IPS-18a (cell line): ENCODE data around the gene PIK3C2B.

Source experiments
- H3K27ac ChIP-seq: one replicate; pipeline ENCODE4 v1.5.1; 2013; ENCODE audit warnings: low read length
- H3K27me3 ChIP-seq: one replicate; pipeline ENCODE4 v1.6.1; 2013; ENCODE audit warnings: mild to moderate bottlenecking, low read length; ENCODE audit not compliant: control insufficient read depth, insufficient read depth
- H3K36me3 ChIP-seq: one replicate; pipeline ENCODE4 v1.6.1; 2013; ENCODE audit warnings: low read depth, low read length; ENCODE audit not compliant: control insufficient read depth
- H3K4me1 ChIP-seq: one replicate; pipeline ENCODE4 v1.6.1; 2013; ENCODE audit warnings: low read depth, low read length; ENCODE audit not compliant: control insufficient read depth
- H3K4me3 ChIP-seq: one replicate; pipeline ENCODE4 v1.5.1; 2013; ENCODE audit warnings: low read length
- H3K9ac ChIP-seq: one replicate; pipeline ENCODE4 v1.6.1; 2013; ENCODE audit warnings: mild to moderate bottlenecking, low read length, moderate library complexity
- H3K9me3 ChIP-seq: one replicate; pipeline ENCODE4 v1.6.1; 2013; ENCODE audit warnings: low read depth, low read length; ENCODE audit not compliant: control insufficient read depth

PIK3C2B gene

DNA sequence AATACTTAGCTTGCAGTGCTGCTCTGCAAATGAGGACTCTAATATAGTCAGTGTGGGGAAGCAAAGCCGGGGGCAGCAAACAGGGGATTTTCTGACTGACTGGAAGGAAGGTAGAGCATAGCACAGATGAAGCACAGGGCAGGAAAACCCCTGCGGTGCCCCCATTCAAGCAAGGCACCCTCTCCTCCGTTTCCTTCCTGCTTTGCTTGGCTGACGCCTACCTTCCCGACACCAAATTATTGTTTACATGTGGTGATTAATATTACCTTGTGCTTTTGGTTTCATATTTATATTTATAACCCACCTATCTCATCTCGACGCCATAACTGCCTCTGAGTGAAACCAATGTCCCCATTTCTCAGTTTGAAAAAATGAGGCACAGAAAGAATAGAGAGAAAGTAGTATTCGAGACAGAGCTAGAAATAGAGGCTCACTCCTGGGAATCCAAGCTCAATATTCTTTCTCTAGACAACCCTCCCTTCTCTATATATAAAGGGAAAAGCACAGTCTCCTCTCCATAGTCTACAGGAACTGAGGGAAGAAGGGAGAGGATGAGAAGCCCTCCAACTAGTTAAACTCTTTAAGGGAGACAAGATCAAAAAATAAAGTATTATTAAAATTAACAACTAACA is 41.3 kb downstream of the PIK3C2B start:
- Histone ChIP-seq H3K9me3 (no peaks in the 10 kb centered on the region), H3K4me3 (no peak overlapping the region), H3K4me1 (peaks cover 43% of the 10 kb centered on the region), H3K9ac (no peak overlapping the region), H3K27me3 (no peaks in the 10 kb centered on the region), H3K36me3 (peaks cover 5% of the 10 kb centered on the region), H3K27ac (no peak overlapping the region)

DNA sequence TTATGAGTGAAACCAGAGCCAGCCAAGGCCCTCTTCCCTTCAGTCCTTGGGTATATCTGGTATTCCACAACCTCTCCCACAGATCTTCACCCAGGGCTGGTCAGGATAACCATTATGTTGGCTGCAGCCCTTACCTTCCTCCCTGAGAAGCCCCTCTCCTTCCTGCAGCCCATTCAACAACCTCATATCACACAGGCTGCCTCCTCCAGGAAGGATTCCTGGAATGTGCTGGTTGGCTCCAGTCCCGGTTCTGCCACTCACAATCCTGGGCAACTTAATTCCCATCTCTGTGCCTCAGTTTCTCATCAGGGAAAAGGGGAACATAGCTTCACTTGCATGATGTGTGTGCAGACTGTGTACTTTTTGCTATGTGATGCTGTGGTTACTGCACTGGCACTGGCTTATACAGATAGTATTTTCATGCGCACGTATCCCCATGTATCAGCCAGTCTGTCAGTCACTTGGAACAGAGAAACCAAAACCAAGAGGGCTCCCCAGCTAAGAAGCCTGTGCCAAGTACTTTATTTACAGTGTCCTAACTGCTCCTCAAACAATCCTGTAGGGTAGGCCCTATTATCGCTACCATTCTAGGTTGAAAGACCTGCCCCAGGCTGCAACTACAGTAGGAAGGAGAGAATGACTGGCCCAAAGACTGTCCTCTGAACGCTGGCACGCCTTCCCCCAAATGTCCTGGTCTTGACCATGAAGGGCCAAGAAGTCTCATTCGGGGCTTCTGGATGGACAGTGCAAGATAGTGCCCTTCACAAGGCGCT is 43.1 kb downstream of the PIK3C2B start:
- Histone ChIP-seq H3K9ac (no peak overlapping the region), H3K4me1 (peaks cover 35% of the 10 kb centered on the region), H3K27ac (no peak overlapping the region), H3K36me3 (peaks cover 5% of the 10 kb centered on the region), H3K9me3 (no peaks in the 10 kb centered on the region), H3K27me3 (no peaks in the 10 kb centered on the region), H3K4me3 (no peak overlapping the region)

DNA sequence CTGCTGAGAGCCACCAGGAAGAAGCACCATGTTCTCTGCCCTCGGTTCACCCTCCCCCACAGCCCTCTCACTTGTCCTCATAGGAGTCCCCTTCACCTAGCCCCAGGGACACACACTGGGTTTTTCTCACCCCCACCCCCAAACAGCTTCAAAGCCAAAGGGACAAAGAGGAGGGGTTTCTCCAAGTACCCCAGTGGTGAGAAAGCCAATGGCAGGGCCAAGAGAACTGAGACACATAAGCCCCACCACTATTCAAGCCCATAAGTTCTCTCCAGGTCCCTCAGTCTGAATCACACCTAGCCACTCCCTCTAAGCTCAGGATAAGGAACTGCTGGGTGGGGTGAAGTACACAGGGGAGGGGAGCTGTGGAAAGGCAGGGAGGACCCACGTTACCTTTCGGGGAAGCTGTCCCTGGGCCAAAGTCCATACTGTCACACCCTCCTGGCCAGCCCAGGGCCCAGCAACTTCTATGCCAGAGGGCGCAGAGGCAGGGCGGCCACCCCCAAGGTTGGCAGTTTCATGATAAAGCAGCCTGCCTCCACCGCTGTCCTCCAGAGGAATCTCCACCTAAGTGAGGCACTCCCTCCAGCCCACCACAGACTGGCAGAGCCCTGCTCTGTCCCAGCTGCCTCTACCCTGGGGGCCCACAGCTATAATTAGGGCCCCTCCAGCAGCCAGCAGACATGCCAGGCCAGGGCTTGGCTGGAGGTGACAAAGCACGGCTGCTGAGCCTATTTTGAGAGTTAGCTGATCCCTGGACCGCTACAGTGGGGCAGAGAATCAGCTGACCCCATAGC is 43.9 kb downstream of the PIK3C2B start:
- H3K9ac ChIP-seq: no peak overlapping the region
- H3K36me3 ChIP-seq: peaks cover 5% of the 10 kb centered on the region
- H3K27me3 ChIP-seq: no peaks in the 10 kb centered on the region
- no peak overlapping the region for H3K27ac ChIP-seq
- H3K9me3 ChIP-seq: no peaks in the 10 kb centered on the region
- no peak overlapping the region for H3K4me3 ChIP-seq
- peaks cover 26% of the 10 kb centered on the region for H3K4me1 ChIP-seq

DNA sequence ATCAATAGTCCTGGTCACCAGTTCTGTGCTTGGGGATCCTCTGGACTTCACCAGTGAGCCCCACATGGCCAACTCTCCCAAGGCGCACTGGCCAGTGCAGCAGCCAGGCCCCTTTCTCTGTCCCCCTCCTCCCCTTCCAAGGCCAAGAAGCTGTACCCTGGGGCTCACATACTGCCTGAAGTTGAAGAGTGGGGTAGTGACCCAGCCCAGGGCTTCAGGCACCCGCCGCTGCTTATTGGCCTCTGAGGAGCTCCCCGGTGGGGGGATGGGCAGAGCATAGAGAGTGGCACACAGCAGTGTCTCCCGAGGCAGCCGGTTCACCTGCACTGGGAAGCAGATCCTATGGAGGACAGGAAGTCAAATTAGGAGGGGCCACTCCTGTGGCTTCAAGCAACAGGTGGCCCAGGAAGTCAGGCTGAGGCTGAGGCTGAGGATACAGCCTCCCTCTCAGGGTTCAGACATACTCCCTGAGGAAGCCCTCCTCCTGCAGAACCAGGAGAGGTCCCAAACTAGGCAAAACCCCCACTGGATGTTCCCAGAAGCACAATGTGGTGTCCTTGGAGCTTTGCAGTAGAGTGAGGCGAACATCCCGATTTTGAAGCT is 44.8 kb downstream of the PIK3C2B start:
- H3K36me3 ChIP-seq: peaks cover 5% of the 10 kb centered on the region

DNA sequence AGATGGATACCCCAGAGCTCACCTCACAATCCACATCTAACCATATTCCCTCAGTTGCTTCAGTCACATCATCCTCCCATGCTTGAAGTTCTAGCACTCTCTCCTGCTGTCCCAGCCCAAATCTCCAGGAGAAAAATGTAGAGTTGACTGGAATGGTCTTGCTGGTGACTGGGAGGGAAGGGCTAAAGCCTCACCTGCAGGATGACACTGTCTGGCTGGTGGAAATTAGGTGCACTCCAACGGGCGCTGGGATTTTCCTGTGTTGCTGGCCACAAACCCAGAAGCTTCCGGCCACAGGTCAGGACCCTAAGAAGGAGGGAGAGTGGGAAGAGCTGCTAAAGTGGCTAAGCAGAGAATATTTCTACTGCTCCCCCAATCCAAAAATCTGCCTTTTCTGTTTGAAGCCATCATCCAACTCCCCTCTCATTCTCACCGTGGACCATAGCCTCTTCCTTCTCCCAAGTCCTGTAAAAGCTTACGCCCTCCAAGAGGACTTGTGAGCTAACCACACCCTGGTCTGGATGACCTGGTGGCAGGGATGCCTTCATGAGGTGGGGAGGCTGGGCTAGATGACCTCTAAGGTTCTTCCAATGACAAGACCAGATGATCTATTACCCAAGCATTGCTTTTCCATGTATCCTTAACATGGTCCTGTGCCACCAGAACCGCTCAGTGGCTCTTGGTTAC is 45.5 kb downstream of the PIK3C2B start:
- Histone ChIP-seq H3K36me3 (peaks cover 10% of the 10 kb centered on the region), H3K9me3 (no peaks in the 10 kb centered on the region), H3K27me3 (no peaks in the 10 kb centered on the region), H3K9ac (no peak overlapping the region), H3K27ac (no peak overlapping the region), H3K4me1 (peaks cover 14% of the 10 kb centered on the region), H3K4me3 (no peak overlapping the region)

More for the DNA sequence above, 44.8 kb downstream of the PIK3C2B start:
- peaks cover 19% of the 10 kb centered on the region for H3K4me1 ChIP-seq
- H3K4me3 ChIP-seq: no peak overlapping the region
- H3K9ac ChIP-seq: no peak overlapping the region
- no peak overlapping the region for H3K27ac ChIP-seq
- no peaks in the 10 kb centered on the region for H3K27me3 ChIP-seq
- no peaks in the 10 kb centered on the region for H3K9me3 ChIP-seq

DNA sequence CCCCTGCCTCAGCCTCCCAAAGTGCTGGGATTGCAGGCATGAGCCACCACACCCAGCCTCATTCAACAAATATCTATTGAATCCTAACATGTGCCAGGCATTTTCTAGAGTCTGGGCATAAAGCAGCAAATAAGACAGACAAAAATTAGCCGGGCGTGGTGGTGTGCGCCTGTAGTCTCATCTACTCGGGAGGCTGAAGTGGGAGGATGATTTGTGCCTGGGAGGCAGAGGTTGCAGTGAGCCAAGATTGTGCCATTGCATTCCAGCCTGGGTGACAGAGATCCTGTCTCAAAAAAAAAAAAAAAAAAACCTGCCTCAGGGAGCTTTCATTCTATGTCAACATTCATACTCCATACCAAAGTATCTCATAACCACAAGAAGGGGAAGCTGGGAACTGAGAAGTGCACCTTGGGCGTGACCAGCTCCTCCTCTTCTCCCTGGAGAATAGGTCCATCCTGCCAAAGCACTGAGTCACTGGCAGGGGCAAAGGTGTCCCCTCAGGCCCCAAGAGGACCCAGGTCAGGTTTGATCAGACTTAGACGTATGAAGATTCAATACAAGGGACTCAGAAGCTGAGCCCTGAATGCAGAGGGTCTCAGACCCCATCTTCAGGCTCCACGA is 46.2 kb downstream of the PIK3C2B start:
- no peaks in the 10 kb centered on the region for H3K9me3 ChIP-seq
- no peak overlapping the region for H3K9ac ChIP-seq
- no peaks in the 10 kb centered on the region for H3K27me3 ChIP-seq
- peaks cover 14% of the 10 kb centered on the region for H3K4me1 ChIP-seq
- H3K27ac ChIP-seq: no peak overlapping the region
- no peak overlapping the region for H3K4me3 ChIP-seq
- H3K36me3 ChIP-seq: peaks cover 16% of the 10 kb centered on the region

DNA sequence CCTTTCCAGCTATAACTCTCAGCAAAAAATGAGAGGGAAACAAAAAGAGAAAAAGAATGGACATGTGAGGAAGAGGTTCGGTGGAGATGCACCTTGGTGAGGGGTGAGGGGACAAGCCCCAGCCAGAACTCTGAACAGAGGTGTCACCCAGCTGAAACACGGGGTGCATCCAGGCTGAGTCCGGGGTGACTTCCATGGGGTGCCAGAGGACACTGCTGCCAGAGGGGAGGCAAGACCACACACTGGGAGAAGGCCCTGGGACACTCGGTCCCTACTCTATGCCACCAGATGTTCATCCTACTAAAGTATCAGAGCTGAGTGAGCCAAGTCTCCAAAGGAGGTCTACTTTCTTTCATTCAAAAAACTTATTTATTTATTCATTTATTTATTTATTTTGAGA is 46.9 kb downstream of the PIK3C2B start:
- Histone ChIP-seq H3K27ac (no peak overlapping the region), H3K9me3 (no peaks in the 10 kb centered on the region), H3K4me3 (no peak overlapping the region), H3K9ac (no peak overlapping the region), H3K27me3 (no peaks in the 10 kb centered on the region), H3K36me3 (peaks cover 24% of the 10 kb centered on the region), H3K4me1 (peaks cover 11% of the 10 kb centered on the region)

DNA sequence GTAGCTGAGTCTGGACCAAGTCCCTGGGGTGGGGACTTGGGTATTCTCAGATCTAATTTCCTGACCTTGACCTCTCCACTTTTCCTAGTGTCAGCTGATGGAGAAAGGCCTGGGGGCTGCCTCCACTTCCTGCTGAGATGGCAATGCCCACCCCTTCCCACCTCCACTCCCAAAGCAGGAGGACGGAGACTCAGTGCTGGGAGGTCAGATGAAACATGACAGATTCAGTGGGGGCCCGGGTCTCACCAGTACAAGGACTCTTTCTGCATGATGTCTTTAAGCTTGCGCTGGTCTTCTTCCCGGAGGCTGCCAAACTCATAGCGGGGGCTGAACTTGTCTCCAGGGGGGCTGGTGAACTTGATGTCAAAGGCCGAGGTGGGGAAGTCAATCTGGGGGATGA is 47.4 kb downstream of the PIK3C2B start:
- Histone ChIP-seq H3K36me3 (peaks cover 24% of the 10 kb centered on the region), H3K4me1 (peaks cover 11% of the 10 kb centered on the region), H3K4me3 (no peak overlapping the region), H3K27me3 (no peaks in the 10 kb centered on the region), H3K9me3 (no peaks in the 10 kb centered on the region), H3K9ac (no peak overlapping the region), H3K27ac (no peak overlapping the region)

DNA sequence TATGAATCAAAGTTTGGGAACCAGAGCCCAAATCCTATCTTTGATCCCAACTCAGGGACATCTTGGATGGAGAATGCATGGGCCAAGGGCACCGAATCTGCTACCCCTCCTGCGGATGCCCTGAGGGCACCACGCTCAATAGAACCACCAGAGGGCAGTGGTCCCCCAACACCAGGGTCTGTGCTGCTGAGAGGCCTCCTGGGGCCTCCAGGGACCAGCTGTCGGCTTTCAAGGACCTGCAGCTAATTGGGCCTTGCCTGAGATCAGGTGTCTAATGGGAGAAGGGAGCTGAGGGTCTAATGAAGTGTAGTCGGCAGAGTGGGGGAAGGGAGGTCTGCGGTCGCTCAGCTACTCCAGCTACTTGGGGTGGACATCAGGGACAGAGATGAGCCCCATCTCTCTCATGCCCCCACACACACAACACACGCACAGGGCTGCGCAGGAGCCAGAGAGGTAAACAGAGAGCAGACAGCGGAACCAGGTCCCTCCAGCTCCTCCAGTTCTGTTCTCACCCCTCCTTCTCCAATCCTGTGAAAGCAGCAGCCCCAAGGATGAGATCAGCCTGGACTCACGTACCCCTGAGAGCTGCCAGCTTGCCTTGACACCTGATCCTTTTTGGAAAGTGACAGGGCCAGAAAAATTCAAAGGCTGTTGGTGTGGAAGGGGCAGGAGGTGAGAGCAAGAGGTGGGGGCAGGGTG is 48.0 kb downstream of the PIK3C2B start:
- H3K36me3 ChIP-seq: peaks cover 24% of the 10 kb centered on the region
- no peak overlapping the region for H3K4me3 ChIP-seq
- H3K27ac ChIP-seq: no peak overlapping the region
- no peaks in the 10 kb centered on the region for H3K9me3 ChIP-seq
- peaks cover 11% of the 10 kb centered on the region for H3K4me1 ChIP-seq
- H3K27me3 ChIP-seq: no peaks in the 10 kb centered on the region
- H3K9ac ChIP-seq: no peak overlapping the region

DNA sequence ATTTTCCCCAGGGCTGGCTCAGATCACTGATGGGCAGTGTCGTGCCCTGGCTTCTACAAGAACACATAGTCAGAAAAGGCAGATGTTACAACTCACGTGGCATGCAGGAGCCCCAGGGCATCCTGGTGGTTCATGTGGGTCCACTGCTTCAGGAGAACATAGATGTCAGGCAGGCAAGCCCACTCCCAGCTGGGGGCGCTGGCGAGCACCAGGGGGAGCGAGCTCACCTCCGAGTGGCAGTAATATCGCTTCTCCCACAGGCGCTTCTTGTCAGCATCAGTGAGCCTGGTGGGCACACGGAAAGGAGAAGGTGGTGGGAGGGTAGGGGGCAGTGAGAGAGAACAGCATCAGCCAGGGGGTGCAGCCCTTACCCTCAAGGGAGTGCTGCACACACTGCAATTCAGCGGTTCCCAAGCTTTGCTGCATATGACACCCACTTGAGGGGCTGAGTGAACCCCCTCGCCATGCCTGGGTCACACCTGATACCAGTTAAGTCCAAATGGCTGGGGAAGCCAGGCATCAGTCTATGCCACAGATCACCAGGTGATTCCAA is 48.7 kb downstream of the PIK3C2B start:
- Histone ChIP-seq H3K9ac (no peak overlapping the region), H3K4me1 (peaks cover 11% of the 10 kb centered on the region), H3K9me3 (no peaks in the 10 kb centered on the region), H3K27me3 (no peaks in the 10 kb centered on the region), H3K36me3 (peaks cover 24% of the 10 kb centered on the region), H3K4me3 (no peak overlapping the region), H3K27ac (no peak overlapping the region)
